ENCODE data around the gene RBMX. TPM values are rescaled to one million over a fixed set of nuclear protein-coding genes. Genes with fewer than 3 reads are reported as not detected.
A peak's percentile ranks its signal among the peaks of the same experiment; 100 is the strongest.

RBMX gene
- total and polyA plus RNA-seq, 2 of the 13 experiments (the other 11 are each of a cell fraction or from before 2014, with no cell fraction given), result 114 to 254 TPM

GRCh38 chrX:136880452-136881013 lies at the start of gene RBMX (continued):
- no peak for TF ChIP-seq ATF6 (CRISPR knock-in tag; conservative IDR thresholded peaks at IDR 0.05)
- TF ChIP-seq ZNF510 (CRISPR knock-in tag; IDR thresholded peaks at IDR 0.05; ENCODE audit: low read depth), result no peak
- TF ChIP-seq ZNF121 (CRISPR knock-in tag; IDR thresholded peaks at IDR 0.05), result no peak
- TF ChIP-seq MTA1 (CRISPR knock-in tag; IDR thresholded peaks at IDR 0.05; ENCODE audit: borderline replicate concordance), result no peak
- no peak for TF ChIP-seq SYNCRIP (IDR thresholded peaks at IDR 0.05; ENCODE audit: insufficient read depth, low read depth, low read length)
- TF ChIP-seq ZBTB4 (CRISPR knock-in tag; IDR thresholded peaks at IDR 0.05; ENCODE audit: borderline replicate concordance), result no peak
- TF ChIP-seq ELF3 (CRISPR knock-in tag; IDR thresholded peaks at IDR 0.05), result no peak
- no peak for TF ChIP-seq ZNF562 (CRISPR knock-in tag; IDR thresholded peaks at IDR 0.05; ENCODE audit: borderline replicate concordance)
- 0 out of 2 replicates have a peak, but pooled peaks have one; percentile 26 for TF ChIP-seq ZNF503 (CRISPR knock-in tag; IDR thresholded peaks at IDR 0.05)
- peak; percentile 40; the same call in 1 of the 2 replicates for TF ChIP-seq CREM (IDR thresholded peaks at IDR 0.05)
- TF ChIP-seq CREM (CRISPR knock-in tag; IDR thresholded peaks at IDR 0.05), result no peak
- TF ChIP-seq E2F5 (CRISPR knock-in tag; conservative IDR thresholded peaks at IDR 0.05), result peak; percentile 80; the same call in 1 of the 2 replicates
- no peak for TF ChIP-seq CENPT (CRISPR knock-in tag; IDR thresholded peaks at IDR 0.05; ENCODE audit: low read depth)
- no peak for TF ChIP-seq ATF5 (CRISPR knock-in tag; IDR thresholded peaks at IDR 0.05; ENCODE audit: low read depth)
- no peak for TF ChIP-seq TCF7 (IDR thresholded peaks at IDR 0.05; ENCODE audit: low read depth)
- TF ChIP-seq ZNF280D (CRISPR knock-in tag; IDR thresholded peaks at IDR 0.05), result no peak
- no peak for TF ChIP-seq RFXANK (CRISPR knock-in tag; IDR thresholded peaks at IDR 0.05)
- peak; percentile 94 for TF ChIP-seq DMAP1 (CRISPR knock-in tag; IDR thresholded peaks at IDR 0.05)

Measured in HepG2 (cell line).